Activated CD4-positive, alpha-beta T cell treated with anti-CD3 and anti-CD28 coated beads, Interleukin-2, amount 50 U/mL, for 48 hours (primary cell): ENCODE data around the gene FAM83D.
"Not testable (repeated sequence)": the region's sequence is repeated elsewhere in the genome, so short reads cannot be mapped to it uniquely, and the experiment has no call there.

ENCODE experiments used
- DNase-seq, 2 experiments: peaks; one replicate each; pipeline ENCODE4 v3.0.0-alpha.2; 2020

FAM83D gene

GRCh38 chr20:38937000-38937399, 10.8 kb downstream of the FAM83D start:
- DNase-seq = no peak

GRCh38 chr20:38937978-38938473, 11.8 kb downstream of the FAM83D start:
- DNase-seq = no peak

GRCh38 chr20:38939686-38940085, 13.5 kb downstream of the FAM83D start:
- no peak for DNase-seq

GRCh38 chr20:38940644-38941043, 14.4 kb downstream of the FAM83D start:
- DNase-seq = no peak

GRCh38 chr20:38941726-38942389, 15.6 kb downstream of the FAM83D start:
- no peak for DNase-seq

- DNase-seq = no peak
Observed at GRCh38 chr20:38945012-38945411, 18.8 kb downstream of the FAM83D start.

GRCh38 chr20:38946836-38947235, 20.6 kb downstream of the FAM83D start:
- no peak for DNase-seq

GRCh38 chr20:38947931-38948362, 21.7 kb downstream of the FAM83D start:
- no peak for DNase-seq

GRCh38 chr20:38950254-38950653, 24.0 kb downstream of the FAM83D start:
- DNase-seq = no peak

GRCh38 chr20:38951611-38952010, 25.4 kb downstream of the FAM83D start:
- DNase-seq = no peak

- DNase-seq = no peak
Observed at GRCh38 chr20:38952153-38952552, 25.9 kb downstream of the FAM83D start.

- DNase-seq = no peak
Observed at GRCh38 chr20:38953630-38954340, 27.6 kb downstream of the FAM83D start.

- DNase-seq = no peak
Observed at GRCh38 chr20:38957235-38957876, 31.1 kb downstream of the FAM83D start.

- no peak for DNase-seq
Observed at GRCh38 chr20:38957915-38958485, 31.8 kb downstream of the FAM83D start.

- not testable (repeated sequence) for DNase-seq
Observed at GRCh38 chr20:38960187-38960687, 34.0 kb downstream of the FAM83D start.

GRCh38 chr20:38961530-38962043, 35.4 kb downstream of the FAM83D start:
- peak; percentile 38 to 46 for DNase-seq

- DNase-seq = peak; percentile 99
Observed at GRCh38 chr20:38962044-38962927, 36.1 kb downstream of the FAM83D start, which contains the start of gene DHX35. DHX35 (plus strand) TSS chr20:38962344; CDS start chr20:38962368, 24 bp downstream.

GRCh38 chr20:38962928-38963401, 36.7 kb downstream of the FAM83D start:
- DNase-seq = no peak

- DNase-seq = no peak
Observed at GRCh38 chr20:38963745-38964144, 37.5 kb downstream of the FAM83D start.

- DNase-seq = no peak
Observed at GRCh38 chr20:38965264-38965663, 39.0 kb downstream of the FAM83D start.

- no peak for DNase-seq
Observed at GRCh38 chr20:38968090-38968489, 41.9 kb downstream of the FAM83D start.

- DNase-seq = no peak
Observed at GRCh38 chr20:38969708-38970107, 43.5 kb downstream of the FAM83D start.
